Activated T-helper 2 cell treated with anti-CD3 and anti-CD28 coated beads, Interferon-gamma antibody, Interleukin-2, Interleukin-4, amounts not matched to agents 10 μg/mL and 5 μg/mL and 100 μg/mL, durations not matched to agents 14 hours and 24 hours and 36 hours (primary cell): ENCODE measurements around the gene CD1C. TPM values are rescaled to one million over a fixed set of nuclear protein-coding genes. Genes with fewer than 3 reads are reported as not detected.
"Not testable (repeated sequence)": the region's sequence is repeated elsewhere in the genome, so short reads cannot be mapped to it uniquely, and the experiment has no call there.

Experiments
- DNase-seq: peaks from one replicate; pipeline ENCODE4 v3.0.0; 2021; ENCODE audit warnings: low spot score
- H3K27ac Mint-ChIP-seq: one replicate; pipeline ENCODE4 v1.8.0; 2021; ENCODE audit warnings: mixed read lengths
- H3K27me3 Mint-ChIP-seq: one replicate; pipeline ENCODE4 v1.8.0; 2021; ENCODE audit warnings: low read depth, mixed read lengths
- H3K36me3 Mint-ChIP-seq: one replicate; pipeline ENCODE4 v1.8.0; 2021; ENCODE audit warnings: low read depth, mixed read lengths
- H3K4me1 Mint-ChIP-seq: one replicate; pipeline ENCODE4 v1.8.0; 2021; ENCODE audit warnings: low read depth, mixed read lengths
- H3K4me3 Mint-ChIP-seq: one replicate; pipeline ENCODE4 v1.8.0; 2021; ENCODE audit warnings: low read depth, mild to moderate bottlenecking, moderate library complexity, mixed read lengths
- H3K9me3 Mint-ChIP-seq: one replicate; pipeline ENCODE4 v1.8.0; 2021; ENCODE audit warnings: mixed read lengths
- intact Hi-C: fragments of 100-400 bp; cut with micrococcal nuclease; formaldehyde crosslinking; loops from one replicate; pipeline ENCODE4 v1.15.1; 2023
- total RNA-seq: library from RNA; stranded (reverse); gene quantifications from 2 replicates; pipeline ENCODE4 v1.2.3, GENCODE V29; 2022

The CD1C gene
- total RNA-seq, 1 donor from 2014 or later: not detected

- no peak overlapping the region for H3K4me3 Mint-ChIP-seq
- no peaks in the 10 kb centered on the region for H3K36me3 Mint-ChIP-seq
- intact Hi-C loops: loop anchor here (5.0 kb wide), 1 partner anchor 128 kb away; no protein-coding TSS in a partner anchor
- H3K27ac Mint-ChIP-seq: no peak overlapping the region
- H3K9me3 Mint-ChIP-seq: no peaks in the 10 kb centered on the region
- H3K27me3 Mint-ChIP-seq: peaks cover 1% of the 10 kb centered on the region
- peaks cover 13% of the 10 kb centered on the region for H3K4me1 Mint-ChIP-seq
- no peak for DNase-seq
Measured at GRCh38 chr1:158330391-158331105, 40.8 kb downstream of the CD1C start.

- no peaks in the 10 kb centered on the region for H3K9me3 Mint-ChIP-seq
- H3K27me3 Mint-ChIP-seq: peaks cover 1% of the 10 kb centered on the region
- H3K4me3 Mint-ChIP-seq: no peak overlapping the region
- intact Hi-C loops: loop anchor here (5.0 kb wide), 1 partner anchor 129 kb away; no protein-coding TSS in a partner anchor
- no peak overlapping the region for H3K27ac Mint-ChIP-seq
- H3K36me3 Mint-ChIP-seq: no peaks in the 10 kb centered on the region
- no peak for DNase-seq
- H3K4me1 Mint-ChIP-seq: peaks cover 13% of the 10 kb centered on the region
Measured at GRCh38 chr1:158331106-158331425, 41.3 kb downstream of the CD1C start.

GRCh38 chr1:158331481-158332150, 41.9 kb downstream of the CD1C start, which contains the start of gene CD1B:
CD1B (minus strand) TSS chr1:158331531; CDS start chr1:158331423, 108 bp downstream.
- intact Hi-C loops: loop anchor here (5.0 kb wide), 1 partner anchor 129 kb away; no protein-coding TSS in a partner anchor
- H3K9me3 Mint-ChIP-seq: no peaks in the 10 kb centered on the region
- no peak for DNase-seq
- H3K27ac Mint-ChIP-seq: no peak within 1 kb of the TSS
- H3K4me1 Mint-ChIP-seq: peaks cover 13% of the 10 kb centered on the region
- peaks cover 1% of the 10 kb centered on the region for H3K27me3 Mint-ChIP-seq
- no peak within 1 kb of the TSS for H3K4me3 Mint-ChIP-seq
- no peaks in the 10 kb centered on the region for H3K36me3 Mint-ChIP-seq

- no peak for DNase-seq
- intact Hi-C loops: loop anchor here (5.0 kb wide), 1 partner anchor 131 kb away; no protein-coding TSS in a partner anchor
- no peak overlapping the region for H3K4me3 Mint-ChIP-seq
- H3K4me1 Mint-ChIP-seq: peaks cover 13% of the 10 kb centered on the region
- peaks cover 1% of the 10 kb centered on the region for H3K27me3 Mint-ChIP-seq
- H3K9me3 Mint-ChIP-seq: peaks cover 4% of the 10 kb centered on the region
- H3K27ac Mint-ChIP-seq: no peak overlapping the region
- no peaks in the 10 kb centered on the region for H3K36me3 Mint-ChIP-seq
Measured at GRCh38 chr1:158333405-158334155, 43.9 kb downstream of the CD1C start.

- Mint-ChIP-seq H3K36me3 (no peaks in the 10 kb centered on the region), H3K4me1 (peaks cover 13% of the 10 kb centered on the region), H3K27ac (no peak overlapping the region), H3K27me3 (peaks cover 1% of the 10 kb centered on the region), H3K4me3 (no peak overlapping the region), H3K9me3 (peaks cover 4% of the 10 kb centered on the region)
- intact Hi-C loops: loop anchor here (5.0 kb wide), 1 partner anchor 132 kb away; no protein-coding TSS in a partner anchor
- DNase-seq: no peak
Measured at GRCh38 chr1:158334526-158335212, 44.9 kb downstream of the CD1C start.

- Mint-ChIP-seq H3K4me1 (peaks cover 13% of the 10 kb centered on the region), H3K27ac (no peak overlapping the region), H3K4me3 (no peak overlapping the region), H3K27me3 (peaks cover 1% of the 10 kb centered on the region), H3K9me3 (peaks cover 4% of the 10 kb centered on the region), H3K36me3 (no peaks in the 10 kb centered on the region)
- DNase-seq: no peak
- intact Hi-C loops: no loop called here
Measured at GRCh38 chr1:158335213-158335532, 45.5 kb downstream of the CD1C start.

GRCh38 chr1:158336413-158336812, 46.7 kb downstream of the CD1C start:
- H3K4me1 Mint-ChIP-seq: peaks cover 13% of the 10 kb centered on the region
- intact Hi-C loops, H3K4me3 Mint-ChIP-seq, H3K9me3 Mint-ChIP-seq, H3K27me3 Mint-ChIP-seq, H3K36me3 Mint-ChIP-seq, H3K27ac Mint-ChIP-seq: not testable (repeated sequence)
- DNase-seq: peak; percentile 32

Other genes starting within 250 kb of the CD1C start
- gene CD1D, start 109.0 kb upstream of the CD1C start, total RNA-seq: not detected in 2 replicates
- gene CD1A, start 35.5 kb upstream of the CD1C start, total RNA-seq: not detected in 2 replicates
- not detected in 2 replicates for gene CD1B, start 41.6 kb downstream of the CD1C start, total RNA-seq
- not detected in 2 replicates for gene CD1E, start 64.0 kb downstream of the CD1C start, total RNA-seq
- gene OR10T2, start 109.5 kb downstream of the CD1C start, total RNA-seq: not detected in 2 replicates
- gene OR10K2, start 136.3 kb downstream of the CD1C start, total RNA-seq: not detected in 2 replicates
- gene OR10K1, start 171.9 kb downstream of the CD1C start, total RNA-seq: not detected in 2 replicates
- not detected in 2 replicates for gene OR10R2, start 182.3 kb downstream of the CD1C start, total RNA-seq